Measurements from ENCODE around the gene CISH. TPM values are rescaled to one million over a fixed set of nuclear protein-coding genes. Genes with fewer than 3 reads are reported as not detected.

CISH gene
- total and polyA plus RNA-seq, 9 of the 15 experiments (the other 6 are each of a cell fraction or from before 2014, with no cell fraction given): 1.7 to 47.7 (median 18.3) TPM

GRCh38 chr3:50656417-50657195 is 45.0 kb upstream of the CISH start:
- FAIRE-seq: no peak
- 0% methylated on average over 7 of the region's 8 CpGs for WGBS (ENCODE audit: insufficient coverage, low coverage, missing lambda C conversion rate)
- Histone ChIP-seq H3K9ac (ENCODE audit: insufficient read depth in 1 of 2, low read depth in 2 of 2, low read length in 2 of 2) (no peak overlapping the region), H3K9me3 (replicated peaks; ENCODE audit: control insufficient read depth, insufficient read depth, low read depth, low read length) (no peaks in the 10 kb centered on the region), H3K9me1 (ENCODE audit: control insufficient read depth, insufficient read depth, low read length) (no peaks in the 10 kb centered on the region), H3K27ac (ENCODE audit: extremely low read depth, low read depth, low read length) (no peak overlapping the region), H3K4me3 (no peak overlapping the region), H3K79me2 (ENCODE audit: control insufficient read depth, insufficient read depth, low read length) (no peaks in the 10 kb centered on the region), H2AFZ (ENCODE audit: low read depth, low read length) (no peak overlapping the region), H3K36me3 (ENCODE audit: control insufficient read depth, insufficient read depth, low read length) (no peaks in the 10 kb centered on the region), H3K4me2 (ENCODE audit: insufficient read depth, low read length) (no peak overlapping the region), H3K4me1 (replicated peaks in 1 of 2; ENCODE audit: control insufficient read depth in 2 of 2, insufficient read depth in 2 of 2, low read length in 2 of 2) (no peaks in the 10 kb centered on the region; a peak in 1 of 5 replicates), H3K27me3 (ENCODE audit: control insufficient read depth in 2 of 2, insufficient read depth in 2 of 2, low read length in 2 of 2) (peaks cover 0 to 23% of the 10 kb centered on the region in 2 experiments; a peak in 2 of 5 replicates), H4K20me1 (replicated peaks; ENCODE audit: control insufficient read depth, insufficient read depth, low read length) (peaks cover 6% of the 10 kb centered on the region)
- BruUV-seq (replicated peaks): no TSS peak
- ATAC-seq: no peak
- no peak for DNase-seq (ENCODE audit: extremely low read depth in 1 of 4, low spot score in 3 of 4)
- in situ Hi-C loops (cut with MboI): loop anchor here (5.0 kb wide), 1 partner anchor 84 kb away; no protein-coding TSS in a partner anchor
- intact Hi-C loops (cut with micrococcal nuclease): no loop called here
- CTCF ChIA-PET (ENCODE audit: low intra/inter-chr PET ratio): no interaction called here
- POLR2A ChIA-PET: interaction anchor here (0.5 kb wide), 1 partner anchor 8 kb away, joined by 4 read pairs; no protein-coding TSS in a partner anchor
- no peak for TF ChIP-seq IRF2 (CRISPR knock-in tag; IDR thresholded peaks at IDR 0.05)
- no peak for TF ChIP-seq ETS1 (conservative IDR thresholded peaks at IDR 0.05; ENCODE audit: control insufficient read depth, low read depth, low read length)
- no peak for TF ChIP-seq SAFB2 (IDR thresholded peaks at IDR 0.05; ENCODE audit: borderline replicate concordance, low read depth, low read length, severe bottlenecking)
- no peak for TF ChIP-seq ADNP (tag; IDR thresholded peaks at IDR 0.05)
- TF ChIP-seq ZNF134 (CRISPR knock-in tag; conservative IDR thresholded peaks at IDR 0.05): no peak
- TF ChIP-seq BCLAF1 (IDR thresholded peaks at IDR 0.05; ENCODE audit: borderline replicate concordance in 1 of 2, control insufficient read depth in 1 of 2, low read depth in 2 of 2, low read length in 1 of 2): no peak
- no peak for TF ChIP-seq CC2D1A (IDR thresholded peaks at IDR 0.05)
- no peak for TF ChIP-seq MCM3 (IDR thresholded peaks at IDR 0.05)
- no peak for TF ChIP-seq RNF2 (IDR thresholded peaks at IDR 0.05)
- no peak for TF ChIP-seq GMEB1 (CRISPR knock-in tag; IDR thresholded peaks at IDR 0.05)

Measured in K562 (cell line).